Body of pancreas (tissue), 4 donors: Measurements from ENCODE around the gene TTLL1. TPM values are rescaled to one million over a fixed set of nuclear protein-coding genes. Genes with fewer than 3 reads are reported as not detected.

Source experiments
- ATAC-seq: fragments of 150-250 bp; one replicate; pipeline ENCODE4 v1.9.1; 2016
- DNase-seq, 4 donors: peaks; one replicate each; pipeline ENCODE4 v3.0.0-alpha.2; 2019
- H3K27ac ChIP-seq, 4 donors: fragments of 200-600 bp; sonication (generic); 1 replicate in 3 of 4; 2 replicates in 1 of 4; pipeline versions ENCODE4 v1.5.1 to v1.6.1; 2016 to 2019; ENCODE audit warnings: mild to moderate bottlenecking in 1 of 4, mixed read lengths in 1 of 4, moderate library complexity in 1 of 4
- H3K27me3 ChIP-seq, 2 donors: fragments of 200-600 bp; sonication (generic); one replicate each; pipeline ENCODE4 v1.6.0; 2016; ENCODE audit warnings: mild to moderate bottlenecking in 1 of 2
- H3K36me3 ChIP-seq, 2 donors: fragments of 200-600 bp; sonication (generic); replicated peaks in 1 of 2; 2 replicates each; pipeline ENCODE4 v1.5.1; 2016; ENCODE audit warnings: low read depth in 2 of 2; ENCODE audit not compliant: insufficient read depth in 1 of 2
- H3K4me1 ChIP-seq: fragments of 200-600 bp; sonication (generic); one replicate; pipeline ENCODE4 v1.6.0; 2016
- H3K4me3 ChIP-seq, 2 donors: fragments of 200-600 bp; sonication (generic); 1 replicate in 1 of 2; 2 replicates in 1 of 2; pipeline ENCODE4 v1.5.1; 2016 to 2019
- H3K9me3 ChIP-seq, 3 donors: fragments of 200-600 bp; sonication (generic); 1 replicate in 2 of 3; 2 replicates in 1 of 3; pipeline ENCODE4 v1.5.1; 2016
- POLR2A ChIP-seq, 3 donors: fragments of 450-650 bp; IDR thresholded peaks; one replicate each; pipeline ENCODE4 v1.6.1; 2016; ENCODE audit warnings: antibody characterized with exemption in 3 of 3, mild to moderate bottlenecking in 2 of 3
- whole genome bisulfite sequencing, 2 donors: methylation state at CpG; one replicate each; pipeline ENCODE4 v1.1.5; 2017; 5-methylcytosine and 5-hydroxymethylcytosine counted together
- intact Hi-C: fragments of 100-400 bp; cut with DNase I; formaldehyde crosslinking; loops from one replicate; pipeline ENCODE4 v1.15.1; 2023
- total RNA-seq, 2 donors: library from RNA; depleted of rRNA; stranded (reverse); fragments of >200 nt; gene quantifications; one replicate each; pipeline ENCODE4 v1.1.0, GENCODE V29; 2016
- TF ChIP-seq, protein P1 (sequence below), 7 experiments: fragments of 450-650 bp in 4 of 7; fragments of 200-600 bp in 3 of 7; sonication (generic) in 3 of 7; IDR thresholded peaks; one replicate each; pipeline ENCODE4 v1.5.1; 2016 to 2019; ENCODE audit warnings: antibody characterized with exemption in 7 of 7

The TTLL1 gene
- total RNA-seq, 2 donors from 2014 or later: 2.0 to 7.0 TPM

GRCh38 chr22:43002202-43002586 is 87.0 kb downstream of the TTLL1 start:
- intact Hi-C loops: loop anchor here (10.0 kb wide), 1 partner anchor 57 kb away; no protein-coding TSS in a partner anchor
- no peak for ATAC-seq
- Histone ChIP-seq H3K4me1 (peaks cover 91% of the 10 kb centered on the region), H3K9me3 (no peaks in the 10 kb centered on the region), H3K36me3 (no peaks in the 10 kb centered on the region), H3K4me3 (no peak overlapping the region), H3K27me3 (no peaks in the 10 kb centered on the region), H3K27ac (peak overlapping the region in 3 of 4 donors; percentile 50 to 61 (median 52))
- 26 to 38% methylated on average over 5 of the region's 5 CpGs for WGBS, 2 donors
- TF ChIP-seq, protein P1, sequence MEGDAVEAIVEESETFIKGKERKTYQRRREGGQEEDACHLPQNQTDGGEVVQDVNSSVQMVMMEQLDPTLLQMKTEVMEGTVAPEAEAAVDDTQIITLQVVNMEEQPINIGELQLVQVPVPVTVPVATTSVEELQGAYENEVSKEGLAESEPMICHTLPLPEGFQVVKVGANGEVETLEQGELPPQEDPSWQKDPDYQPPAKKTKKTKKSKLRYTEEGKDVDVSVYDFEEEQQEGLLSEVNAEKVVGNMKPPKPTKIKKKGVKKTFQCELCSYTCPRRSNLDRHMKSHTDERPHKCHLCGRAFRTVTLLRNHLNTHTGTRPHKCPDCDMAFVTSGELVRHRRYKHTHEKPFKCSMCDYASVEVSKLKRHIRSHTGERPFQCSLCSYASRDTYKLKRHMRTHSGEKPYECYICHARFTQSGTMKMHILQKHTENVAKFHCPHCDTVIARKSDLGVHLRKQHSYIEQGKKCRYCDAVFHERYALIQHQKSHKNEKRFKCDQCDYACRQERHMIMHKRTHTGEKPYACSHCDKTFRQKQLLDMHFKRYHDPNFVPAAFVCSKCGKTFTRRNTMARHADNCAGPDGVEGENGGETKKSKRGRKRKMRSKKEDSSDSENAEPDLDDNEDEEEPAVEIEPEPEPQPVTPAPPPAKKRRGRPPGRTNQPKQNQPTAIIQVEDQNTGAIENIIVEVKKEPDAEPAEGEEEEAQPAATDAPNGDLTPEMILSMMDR (IDR thresholded peaks at IDR 0.05): no peak
- no peak for TF ChIP-seq POLR2A (IDR thresholded peaks at IDR 0.05)
- no peak for DNase-seq

DNA sequence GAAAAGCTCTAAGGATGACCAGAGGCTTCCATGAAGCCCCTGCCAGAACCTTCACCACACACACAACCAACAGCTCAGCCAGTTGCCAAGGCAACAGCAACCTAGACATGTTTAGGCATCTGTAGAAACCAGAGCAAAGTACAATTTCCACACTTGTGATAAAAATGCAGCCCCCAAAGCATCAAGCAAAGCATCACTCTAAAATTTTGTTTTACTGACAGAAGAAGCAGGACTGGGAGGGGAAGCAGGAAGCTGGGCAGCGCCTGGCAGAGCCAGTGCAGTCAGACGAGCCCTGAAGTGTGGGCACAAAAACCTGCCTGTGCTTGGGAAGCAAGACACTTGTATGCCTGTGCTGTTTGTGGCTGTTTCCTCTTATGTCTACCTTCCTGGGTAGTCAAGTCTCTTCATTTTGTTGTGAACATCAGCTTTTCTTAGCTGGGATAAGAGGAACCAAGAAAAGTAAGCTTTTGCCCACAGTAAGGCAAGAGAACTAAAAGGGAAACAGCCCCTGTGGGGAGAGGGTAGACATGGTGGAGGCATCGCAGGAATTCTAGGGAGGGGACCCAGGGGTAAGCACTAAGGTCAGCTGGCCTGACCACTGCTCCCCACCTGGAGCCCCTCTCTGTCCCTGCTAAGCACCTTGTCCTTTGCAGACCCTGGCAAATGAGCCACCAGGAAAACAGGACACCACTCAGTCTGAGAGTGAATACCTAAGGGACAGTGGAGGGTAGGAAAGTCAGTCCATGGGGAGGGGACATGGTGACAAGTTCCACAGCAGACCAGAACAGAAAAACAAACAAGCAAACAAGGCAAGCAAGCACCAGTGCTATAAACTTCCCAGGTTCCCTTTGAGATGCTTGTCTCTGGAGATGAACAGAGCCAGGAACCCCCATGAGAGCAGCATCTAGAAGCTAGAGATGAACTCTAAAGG is 87.7 kb downstream of the TTLL1 start:
- no peaks in the 10 kb centered on the region for H3K36me3 ChIP-seq
- WGBS, 2 donors: 24 to 34% methylated on average over 3 of the region's 3 CpGs
- intact Hi-C loops: loop anchor here (10.0 kb wide), 1 partner anchor 57 kb away; no protein-coding TSS in a partner anchor
- H3K4me1 ChIP-seq: peaks cover 91% of the 10 kb centered on the region
- H3K9me3 ChIP-seq: no peaks in the 10 kb centered on the region
- no peaks in the 10 kb centered on the region for H3K27me3 ChIP-seq
- DNase-seq (no peak), ATAC-seq (no peak)
- H3K4me3 ChIP-seq: no peak overlapping the region
- no peak for TF ChIP-seq POLR2A (IDR thresholded peaks at IDR 0.05)
- H3K27ac ChIP-seq: peak overlapping the region; percentile 13 to 61 (median 51)

GRCh38 chr22:43000441-43001175 is 88.6 kb downstream of the TTLL1 start:
- ATAC-seq: no peak
- Histone ChIP-seq H3K4me3 (no peak overlapping the region), H3K27me3 (no peaks in the 10 kb centered on the region), H3K9me3 (no peaks in the 10 kb centered on the region), H3K4me1 (peaks cover 91% of the 10 kb centered on the region), H3K27ac (peak overlapping the region in 3 of 4 donors; percentile 50 to 61 (median 52)), H3K36me3 (no peaks in the 10 kb centered on the region)
- DNase-seq: no peak
- no peak for TF ChIP-seq POLR2A (IDR thresholded peaks at IDR 0.05)
- TF ChIP-seq, protein P1 (IDR thresholded peaks at IDR 0.05): no peak
- intact Hi-C loops: loop anchor here (10.0 kb wide), 1 partner anchor 56 kb away; no protein-coding TSS in a partner anchor
- 71 to 88% methylated on average over 4 to 8 of the region's 8 CpGs for WGBS, 2 donors

DNA sequence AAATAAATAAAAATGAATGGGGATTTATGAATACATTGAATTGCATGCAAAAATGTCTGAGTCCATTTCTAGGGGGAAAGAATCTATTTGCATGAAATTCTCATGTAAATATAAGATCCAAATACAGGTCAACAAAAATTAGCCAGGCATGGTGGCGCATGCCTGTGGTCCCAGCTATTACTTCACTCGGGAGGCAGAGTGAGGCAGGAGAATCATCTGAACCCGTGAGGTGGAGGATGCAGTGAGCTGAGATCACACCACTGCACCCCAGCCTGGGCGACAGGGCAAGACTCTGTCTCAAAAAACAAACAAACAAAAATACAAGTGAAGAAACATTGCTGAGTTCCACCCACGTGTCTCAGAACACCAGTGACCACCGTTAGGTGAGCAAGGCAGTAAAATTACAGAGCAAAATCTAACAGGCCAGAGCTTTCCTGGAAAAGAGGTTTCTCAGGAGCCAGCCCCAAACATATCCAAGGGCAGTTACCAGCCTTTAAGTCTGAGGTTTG is 91.6 kb downstream of the TTLL1 start:
- intact Hi-C loops: no loop called here

More for the DNA sequence above, 91.6 kb downstream of the TTLL1 start:
- TF ChIP-seq POLR2A (IDR thresholded peaks at IDR 0.05): no peak
- TF ChIP-seq, protein P1 (IDR thresholded peaks at IDR 0.05): no peak
- no peaks in the 10 kb centered on the region for H3K36me3 ChIP-seq
- no peaks in the 10 kb centered on the region for H3K9me3 ChIP-seq
- H3K4me3 ChIP-seq: no peak overlapping the region
- 60 to 63% methylated on average over 6 of the region's 6 CpGs for WGBS, 2 donors
- no peaks in the 10 kb centered on the region for H3K27me3 ChIP-seq
- peak overlapping the region; percentile 58 to 96 (median 94) for H3K27ac ChIP-seq
- DNase-seq (no peak), ATAC-seq (no peak)
- peaks cover 92% of the 10 kb centered on the region for H3K4me1 ChIP-seq
